Measurements from ENCODE around the gene MAD1L1. TPM values are rescaled to one million over a fixed set of nuclear protein-coding genes. Genes with fewer than 3 reads are reported as not detected.

MAD1L1 gene
- total and polyA plus RNA-seq, 7 donors: 11.7 to 17.5 (median 15.6) TPM

- Histone ChIP-seq H3K4me1 (no peaks in the 10 kb centered on the region), H3K36me3 (ENCODE audit: insufficient read depth in 1 of 2, low read depth in 1 of 2) (no peaks in the 10 kb centered on the region), H3K4me3 (no peak overlapping the region), H3K27ac (no peak overlapping the region), H3K27me3 (ENCODE audit: insufficient read depth in 3 of 3, low read length in 2 of 3) (peaks cover 0 to 4% (median 0%) of the 10 kb centered on the region in 3 donors), H3K9me3 (no peaks in the 10 kb centered on the region)
- intact Hi-C loops (cut with DNase I): no loop called here
- TF ChIP-seq CTCF (IDR thresholded peaks at IDR 0.05): no peak
- 71 to 80% (median 77%) methylated on average over 7 of the region's 7 CpGs for WGBS, 3 donors
- DNase-seq (no peak), ATAC-seq (no peak)
These were observed 463.9 kb downstream of the MAD1L1 start for GRCh38 chr7:1768832-1769231.

GRCh38 chr7:1767524-1767923 lies 465.2 kb downstream of the MAD1L1 start:
- Histone ChIP-seq H3K4me3 (no peak overlapping the region), H3K9me3 (no peaks in the 10 kb centered on the region), H3K36me3 (ENCODE audit: insufficient read depth in 1 of 2, low read depth in 1 of 2) (no peaks in the 10 kb centered on the region), H3K27me3 (ENCODE audit: insufficient read depth in 3 of 3, low read length in 2 of 3) (peaks cover 0 to 4% (median 0%) of the 10 kb centered on the region in 3 donors), H3K4me1 (no peaks in the 10 kb centered on the region), H3K27ac (no peak overlapping the region)
- DNase-seq (no peak), ATAC-seq (no peak)
- TF ChIP-seq CTCF (IDR thresholded peaks at IDR 0.05): no peak
- 46 to 55% (median 51%) methylated on average over 10 of the region's 10 CpGs for WGBS, 3 donors
- intact Hi-C loops (cut with DNase I): no loop called here

Other genes with a start within 250 kb of the MAD1L1 start
- 10 to 100 TPM; 15.9 to 21.9 (median 18.4) TPM for gene MRM2, start 9.3 kb upstream of the MAD1L1 start, total RNA-seq
- 10 to 100 TPM; 21.6 to 53.0 (median 41.1) TPM for gene MRM2, start 9.3 kb upstream of the MAD1L1 start, polyA plus RNA-seq
- 10 to 100 TPM in 2 of 4 donors, 1 to 10 TPM in 2; 5.6 to 12.4 (median 8.4) TPM for gene NUDT1, start 9.3 kb upstream of the MAD1L1 start, total RNA-seq
- gene NUDT1, start 9.3 kb upstream of the MAD1L1 start, polyA plus RNA-seq: 10 to 100 TPM; 13.6 to 29.2 (median 19.1) TPM
- 10 to 100 TPM; 13.4 to 25.1 (median 21.7) TPM for gene SNX8, start 81.5 kb upstream of the MAD1L1 start, total RNA-seq
- 10 to 100 TPM in 2 of 3 donors, 1 to 10 TPM in 1; 8.4 to 14.3 (median 12.3) TPM for gene SNX8, start 81.5 kb upstream of the MAD1L1 start, polyA plus RNA-seq
- gene EIF3B, start 121.9 kb upstream of the MAD1L1 start, total RNA-seq: 100 to 1,000 TPM; 101 to 203 (median 180) TPM
- 100 to 1,000 TPM; 113 to 275 (median 159) TPM for gene EIF3B, start 121.9 kb upstream of the MAD1L1 start, polyA plus RNA-seq
- gene CHST12, start 170.7 kb upstream of the MAD1L1 start, total RNA-seq: 10 to 100 TPM in 1 of 4 donors, 1 to 10 TPM in 3; 6.6 to 12.0 (median 9.4) TPM
- gene CHST12, start 170.7 kb upstream of the MAD1L1 start, polyA plus RNA-seq: 1 to 10 TPM; 7.7 to 8.2 (median 8.1) TPM
- not detected for gene GRIFIN, start 243.5 kb upstream of the MAD1L1 start, total RNA-seq
- not detected for gene GRIFIN, start 243.5 kb upstream of the MAD1L1 start, polyA plus RNA-seq